Stimulated activated CD4-positive, alpha-beta T cell treated with anti-CD3 and anti-CD28 coated beads, Interleukin-12 subunit alpha, Interleukin-12 subunit beta, amount 100 ng/mL, for 48 hours (primary cell): ENCODE measurements around the gene SPATA4.

ENCODE experiments used
- DNase-seq, 3 donors: peaks; one replicate each; pipeline ENCODE4 v3.0.0-alpha.2; 2020; ENCODE audit warnings: low read depth in 2 of 3, low spot score in 1 of 3

SPATA4 gene

GRCh38 chr4:176189891-176190795 is 5.2 kb downstream of the SPATA4 start:
- no peak for DNase-seq

GRCh38 chr4:176188654-176189053 is 6.7 kb downstream of the SPATA4 start:
- DNase-seq: no peak

- DNase-seq: no peak
These were observed 7.8 kb downstream of the SPATA4 start for GRCh38 chr4:176187624-176188023.

DNA sequence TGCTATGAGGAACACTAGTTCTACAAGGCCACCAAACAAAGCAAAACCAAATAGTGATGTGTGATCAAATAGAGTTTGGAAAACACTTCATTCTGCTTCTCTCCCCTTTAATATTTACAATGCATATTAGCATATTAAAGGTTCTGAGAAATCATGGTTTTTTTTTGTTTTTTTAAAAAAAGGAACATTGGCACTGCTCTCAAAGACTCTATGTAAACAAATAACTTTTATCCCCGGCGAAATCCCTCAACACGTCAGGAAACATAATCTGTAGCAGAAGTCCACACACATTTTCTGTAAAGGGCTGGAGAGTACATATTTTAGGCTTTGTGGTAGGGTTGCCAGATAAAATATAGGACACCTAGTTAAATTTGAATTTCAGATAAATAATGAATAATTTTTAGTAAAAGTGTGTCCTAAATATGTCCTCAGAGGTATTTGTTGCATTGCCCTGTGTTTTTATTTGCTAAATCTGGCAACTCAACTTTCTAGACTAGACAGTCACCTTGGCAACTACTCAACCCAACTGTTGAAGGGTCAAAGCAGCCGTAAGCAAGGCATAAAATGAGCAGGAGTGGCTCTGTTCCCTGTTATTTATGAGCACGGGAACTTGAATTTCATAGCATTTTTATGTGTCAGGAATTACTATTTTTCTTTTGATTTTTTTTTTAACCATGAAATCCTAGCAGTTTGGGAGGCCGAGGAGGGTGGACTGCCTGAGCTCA is 8.6 kb downstream of the SPATA4 start:
- no peak for DNase-seq

DNA sequence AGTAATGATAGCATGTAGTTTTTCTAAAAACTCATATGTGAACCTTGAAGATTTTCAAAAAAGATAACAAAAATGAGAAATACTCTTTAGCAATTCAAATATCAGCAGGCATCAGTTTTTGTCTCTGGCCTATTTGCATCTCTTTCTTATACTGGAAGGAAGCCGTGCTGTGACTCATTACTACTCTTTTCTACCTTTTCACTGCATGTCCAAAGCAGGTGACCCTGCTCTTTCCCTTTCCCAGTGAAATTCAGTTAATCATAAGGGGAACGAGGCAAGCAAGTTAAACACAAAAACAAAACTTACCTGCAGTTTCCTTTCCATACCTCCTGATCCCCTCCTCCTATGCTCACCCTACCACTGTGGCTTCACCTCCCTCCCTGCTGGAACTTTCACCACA is 9.3 kb downstream of the SPATA4 start:
- DNase-seq: no peak

- no peak for DNase-seq
These were observed 10.3 kb downstream of the SPATA4 start for GRCh38 chr4:176185051-176185450.

DNA sequence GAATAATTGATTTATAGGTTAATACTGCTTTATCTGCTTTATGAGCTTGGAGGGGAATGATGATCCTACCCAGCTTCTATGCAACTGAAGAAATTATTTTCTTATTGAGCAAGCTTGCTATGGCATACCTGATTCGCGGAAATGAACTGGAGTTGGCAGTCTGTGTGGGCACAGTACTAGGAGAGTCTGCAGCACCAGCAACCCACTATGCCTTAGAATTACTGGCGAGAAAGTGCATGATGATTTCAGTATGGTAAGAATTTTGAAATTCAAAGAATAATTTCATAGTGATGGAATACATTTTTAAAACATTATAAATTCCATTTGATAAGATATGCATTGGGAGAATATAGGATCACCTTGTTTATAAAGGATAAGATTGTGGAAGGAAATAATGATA is 32.3 kb downstream of the SPATA4 start:
- no peak for DNase-seq

GRCh38 chr4:176156656-176157055 is 38.7 kb downstream of the SPATA4 start:
- no peak for DNase-seq

DNA sequence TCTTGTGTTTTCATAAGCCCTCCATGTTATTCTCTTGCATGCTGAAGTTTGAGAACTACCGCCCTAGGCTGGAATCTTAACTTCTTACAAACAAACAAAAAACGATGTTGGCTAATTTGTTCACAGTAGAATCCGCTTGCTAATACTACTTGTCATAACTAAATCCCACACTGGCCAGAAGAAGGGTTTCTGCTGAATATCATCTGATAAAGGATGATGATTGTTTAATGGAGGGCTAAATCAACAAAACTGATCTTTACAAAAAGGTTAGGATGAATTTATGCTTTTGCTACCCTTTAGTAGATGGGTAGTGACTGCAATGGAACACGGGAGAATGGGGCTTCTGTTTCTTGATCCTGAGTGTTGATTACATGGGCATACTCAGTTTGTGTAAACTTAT is 42.3 kb downstream of the SPATA4 start:
- no peak for DNase-seq

DNA sequence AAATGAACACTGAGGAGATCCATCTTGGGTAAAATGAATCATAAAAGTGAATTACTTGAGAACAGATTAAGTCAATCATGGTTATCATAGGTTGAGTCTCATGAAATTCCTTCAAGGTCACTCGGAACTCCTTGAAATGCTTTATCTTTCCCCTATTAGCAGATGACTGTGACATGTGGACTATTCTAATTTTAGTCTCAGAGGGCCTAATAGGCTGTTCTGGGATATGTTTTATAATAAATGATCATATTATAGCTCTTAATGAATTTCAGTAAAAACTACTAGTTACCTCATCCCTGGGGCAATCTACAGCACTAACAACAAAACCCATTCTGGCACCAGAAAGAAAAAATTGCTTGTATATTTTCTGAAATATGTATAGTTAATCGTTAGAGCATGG is 44.7 kb downstream of the SPATA4 start:
- DNase-seq: no peak

DNA sequence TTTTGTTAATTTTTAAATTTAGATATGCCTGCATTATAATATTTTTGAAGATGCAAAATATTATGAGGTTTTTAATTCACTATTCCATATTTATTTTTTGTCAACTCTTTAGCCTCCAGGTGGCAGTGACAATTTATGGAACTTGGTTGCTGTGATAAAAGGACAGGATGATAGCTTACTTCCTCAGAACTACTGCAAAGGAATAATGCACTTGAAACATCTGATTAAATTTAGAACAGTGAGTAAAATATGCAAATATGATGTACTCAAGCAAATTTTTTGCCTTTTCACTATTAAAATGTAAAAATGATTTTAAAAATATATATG is 45.1 kb downstream of the SPATA4 start:
- DNase-seq: no peak

DNA sequence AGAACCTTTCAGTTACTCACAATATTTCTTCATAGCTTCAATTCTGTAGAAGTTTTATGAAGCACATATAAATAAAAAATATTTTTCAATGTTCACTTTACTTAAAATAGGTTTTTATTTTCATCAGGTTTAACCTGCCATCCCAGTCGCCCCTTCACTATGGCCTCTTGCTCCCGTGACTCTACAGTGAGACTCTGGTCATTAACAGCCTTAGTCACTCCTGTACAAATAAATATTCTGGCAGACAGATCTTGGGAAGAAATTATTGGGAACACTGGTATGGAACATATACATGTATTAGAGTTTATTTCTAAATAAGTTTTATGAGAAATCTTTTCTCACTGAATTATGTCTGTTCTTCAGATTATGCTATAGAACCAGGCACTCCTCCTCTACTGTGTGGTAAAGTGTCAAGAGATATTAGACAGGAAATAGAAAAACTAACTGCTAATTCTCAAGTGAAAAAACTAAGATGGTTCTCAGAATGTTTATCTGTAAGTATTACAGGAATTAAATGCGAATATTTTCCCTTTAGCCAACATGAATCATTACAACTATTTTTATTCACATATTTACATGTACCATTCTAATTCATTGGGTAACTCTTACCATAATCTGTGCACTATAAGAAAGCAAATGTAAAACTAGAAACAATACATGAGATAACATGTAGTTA is 45.6 kb downstream of the SPATA4 start:
- no peak for DNase-seq

DNA sequence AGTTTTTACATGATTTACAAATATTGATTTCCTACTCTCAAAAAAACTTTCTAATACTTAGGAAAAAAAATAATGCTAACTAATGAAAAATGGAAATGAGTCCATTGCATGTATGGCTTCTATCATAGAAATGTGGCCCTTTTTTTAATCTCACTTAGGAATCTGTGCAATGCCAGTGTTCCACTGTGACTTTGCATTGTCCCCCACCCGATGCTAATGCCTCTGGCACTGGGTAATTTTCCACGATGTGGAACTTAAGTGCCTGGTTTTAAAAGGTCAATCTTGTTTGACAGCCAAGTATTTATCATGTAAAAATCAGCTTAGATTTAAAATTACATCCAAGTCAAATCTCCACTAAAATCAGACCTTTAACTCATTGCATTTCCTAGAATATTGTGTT is 53.1 kb downstream of the SPATA4 start:
- DNase-seq: no peak

- DNase-seq: no peak
These were observed 55.9 kb downstream of the SPATA4 start for GRCh38 chr4:176139518-176139917.

DNA sequence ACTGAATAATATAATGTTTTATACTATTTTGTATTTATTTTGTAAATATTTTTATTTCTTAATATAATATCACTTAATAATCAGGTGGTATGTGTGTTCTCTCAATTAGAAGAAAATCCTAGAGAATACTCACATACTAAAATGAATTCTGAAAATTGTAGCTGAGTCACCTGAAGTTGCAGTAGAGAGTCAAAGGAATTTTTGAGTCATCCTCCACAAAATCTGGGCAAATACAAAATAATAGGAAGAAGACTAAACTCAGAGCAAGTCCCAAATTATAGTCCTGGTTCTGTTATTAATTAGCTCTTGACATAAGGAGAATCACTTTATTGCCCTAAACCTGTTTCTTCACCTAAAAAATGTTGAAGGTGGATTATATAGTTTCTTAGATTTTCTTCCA is 57.8 kb downstream of the SPATA4 start:
- no peak for DNase-seq

DNA sequence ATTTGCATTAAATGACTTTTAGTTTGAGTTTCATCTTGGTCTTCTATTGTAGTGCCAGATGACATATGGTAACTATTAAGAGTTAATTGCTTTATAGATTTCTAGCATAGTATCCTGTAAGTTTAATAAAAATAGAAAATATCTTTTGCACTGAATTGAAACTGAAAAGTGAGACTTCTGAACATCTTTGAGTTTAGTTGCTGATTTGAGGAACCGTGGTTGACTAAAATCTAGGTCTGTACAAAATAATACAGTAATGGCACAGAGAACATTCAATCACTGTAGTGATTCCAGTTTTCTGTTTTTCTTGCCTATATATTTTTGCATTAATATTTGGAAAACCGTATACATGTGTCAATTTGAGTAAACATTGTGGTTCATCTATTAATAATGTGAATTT is 60.7 kb downstream of the SPATA4 start:
- no peak for DNase-seq
